Type B pancreatic cell (in vitro differentiated cells): Measurements from ENCODE around the gene STK26. TPM values are rescaled to one million over a fixed set of nuclear protein-coding genes. Genes with fewer than 3 reads are reported as not detected.
A peak's percentile ranks its signal among the peaks of the same experiment; 100 is the strongest.
"Not testable (repeated sequence)": the region's sequence is repeated elsewhere in the genome, so short reads cannot be mapped to it uniquely, and the experiment has no call there.

Source experiments
- DNase-seq: peaks from one replicate; pipeline ENCODE4 v3.0.0; 2021; ENCODE audit warnings: mixed read lengths; ENCODE audit not compliant: unreplicated experiment; ENCODE audit errors: extremely low spot score
- H3K27ac Mint-ChIP-seq: 2 replicates; pipeline ENCODE4 v1.8.0; 2021; ENCODE audit warnings: mild to moderate bottlenecking, mixed read lengths
- H3K27me3 Mint-ChIP-seq: 2 replicates; pipeline ENCODE4 v1.8.0; 2021; ENCODE audit warnings: mixed read lengths
- H3K36me3 Mint-ChIP-seq: 2 replicates; pipeline ENCODE4 v1.8.0; 2021; ENCODE audit warnings: mixed read lengths
- H3K4me1 Mint-ChIP-seq: one replicate; pipeline ENCODE4 v1.8.0; 2021; ENCODE audit warnings: mixed read lengths; ENCODE audit not compliant: unreplicated experiment
- H3K4me3 Mint-ChIP-seq: 2 replicates; pipeline ENCODE4 v1.8.0; 2021; ENCODE audit warnings: mild to moderate bottlenecking, mixed read lengths
- H3K9me3 Mint-ChIP-seq: 2 replicates; pipeline ENCODE4 v1.8.0; 2021; ENCODE audit warnings: mixed read lengths
- total RNA-seq: library from RNA; stranded (reverse); gene quantifications from 2 replicates; pipeline ENCODE4 v1.2.1, GENCODE V29; 2021; ENCODE audit warnings: low replicate concordance
- TF ChIP-seq, protein P1 (sequence below): fragments of 200-600 bp; sonication (generic); conservative IDR thresholded peaks from 2 replicates; pipeline ENCODE4 v1.5.0; 2021; ENCODE audit warnings: antibody characterized with exemption, mild to moderate bottlenecking

The STK26 gene
- total RNA-seq, 1 donor from 2014 or later, result 64.3 TPM

DNA sequence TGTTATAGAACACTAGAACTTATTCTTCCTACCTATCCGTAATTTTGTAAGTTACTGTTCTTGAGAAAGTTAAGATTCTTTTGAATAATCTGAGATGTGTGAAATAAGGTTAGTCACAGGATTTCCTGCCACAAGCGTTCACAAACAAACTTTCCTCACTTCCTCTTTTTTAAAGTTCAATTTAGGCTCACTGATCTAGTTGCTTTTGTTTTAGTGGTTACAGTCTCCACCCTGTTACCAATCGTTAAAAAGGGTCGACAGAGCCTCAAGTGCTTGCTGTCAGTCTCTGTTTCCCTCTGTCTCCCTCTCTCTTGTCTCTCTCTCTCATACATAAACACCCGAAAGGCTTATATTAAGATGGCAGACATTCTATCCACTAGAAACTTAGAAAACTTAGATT lies 35.9 kb upstream of the STK26 start:
- no peak for DNase-seq
- H3K4me1 Mint-ChIP-seq, result peaks cover 16% of the 10 kb centered on the region
- no peaks in the 10 kb centered on the region for H3K36me3 Mint-ChIP-seq
- TF ChIP-seq, protein P1, sequence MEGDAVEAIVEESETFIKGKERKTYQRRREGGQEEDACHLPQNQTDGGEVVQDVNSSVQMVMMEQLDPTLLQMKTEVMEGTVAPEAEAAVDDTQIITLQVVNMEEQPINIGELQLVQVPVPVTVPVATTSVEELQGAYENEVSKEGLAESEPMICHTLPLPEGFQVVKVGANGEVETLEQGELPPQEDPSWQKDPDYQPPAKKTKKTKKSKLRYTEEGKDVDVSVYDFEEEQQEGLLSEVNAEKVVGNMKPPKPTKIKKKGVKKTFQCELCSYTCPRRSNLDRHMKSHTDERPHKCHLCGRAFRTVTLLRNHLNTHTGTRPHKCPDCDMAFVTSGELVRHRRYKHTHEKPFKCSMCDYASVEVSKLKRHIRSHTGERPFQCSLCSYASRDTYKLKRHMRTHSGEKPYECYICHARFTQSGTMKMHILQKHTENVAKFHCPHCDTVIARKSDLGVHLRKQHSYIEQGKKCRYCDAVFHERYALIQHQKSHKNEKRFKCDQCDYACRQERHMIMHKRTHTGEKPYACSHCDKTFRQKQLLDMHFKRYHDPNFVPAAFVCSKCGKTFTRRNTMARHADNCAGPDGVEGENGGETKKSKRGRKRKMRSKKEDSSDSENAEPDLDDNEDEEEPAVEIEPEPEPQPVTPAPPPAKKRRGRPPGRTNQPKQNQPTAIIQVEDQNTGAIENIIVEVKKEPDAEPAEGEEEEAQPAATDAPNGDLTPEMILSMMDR, result no peak
- H3K27ac Mint-ChIP-seq, result peak overlapping the region; percentile 27
- H3K9me3 Mint-ChIP-seq, result no peaks in the 10 kb centered on the region
- H3K27me3 Mint-ChIP-seq, result peaks cover 10% of the 10 kb centered on the region
- no peak overlapping the region for H3K4me3 Mint-ChIP-seq

DNA sequence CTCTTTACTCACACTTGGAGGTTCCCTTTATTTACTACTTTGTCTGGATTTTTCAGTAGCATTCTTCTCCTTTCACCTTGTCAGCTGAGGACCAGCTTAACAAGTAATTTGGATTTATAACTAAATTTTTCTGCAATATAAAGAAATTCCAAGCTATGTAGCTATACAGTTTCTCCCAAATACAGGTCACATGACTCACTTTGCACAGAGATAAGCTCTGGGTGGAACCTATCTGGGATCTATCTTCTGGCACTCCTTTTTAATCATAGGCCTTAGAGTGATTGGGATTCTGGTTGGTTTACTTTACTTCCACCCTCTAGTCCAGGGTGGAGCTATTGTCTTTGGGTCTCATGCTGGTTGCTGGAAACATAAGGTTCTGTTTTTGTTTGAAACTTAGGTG lies 34.9 kb upstream of the STK26 start:
- no peak overlapping the region for H3K4me3 Mint-ChIP-seq
- H3K27me3 Mint-ChIP-seq, result peaks cover 10% of the 10 kb centered on the region
- TF ChIP-seq, protein P1, result no peak
- peaks cover 16% of the 10 kb centered on the region for H3K4me1 Mint-ChIP-seq
- no peaks in the 10 kb centered on the region for H3K36me3 Mint-ChIP-seq
- no peak overlapping the region for H3K27ac Mint-ChIP-seq
- no peak for DNase-seq
- no peaks in the 10 kb centered on the region for H3K9me3 Mint-ChIP-seq

GRCh38 chrX:132001127-132001526 lies 22.0 kb upstream of the STK26 start:
- Mint-ChIP-seq H3K27me3 (no peaks in the 10 kb centered on the region), H3K9me3 (no peaks in the 10 kb centered on the region), H3K27ac (peak overlapping the region; percentile 68), H3K4me3 (no peak overlapping the region), H3K36me3 (no peaks in the 10 kb centered on the region), H3K4me1 (peaks cover 7% of the 10 kb centered on the region)
- no peak for DNase-seq
- TF ChIP-seq, protein P1, result no peak

DNA sequence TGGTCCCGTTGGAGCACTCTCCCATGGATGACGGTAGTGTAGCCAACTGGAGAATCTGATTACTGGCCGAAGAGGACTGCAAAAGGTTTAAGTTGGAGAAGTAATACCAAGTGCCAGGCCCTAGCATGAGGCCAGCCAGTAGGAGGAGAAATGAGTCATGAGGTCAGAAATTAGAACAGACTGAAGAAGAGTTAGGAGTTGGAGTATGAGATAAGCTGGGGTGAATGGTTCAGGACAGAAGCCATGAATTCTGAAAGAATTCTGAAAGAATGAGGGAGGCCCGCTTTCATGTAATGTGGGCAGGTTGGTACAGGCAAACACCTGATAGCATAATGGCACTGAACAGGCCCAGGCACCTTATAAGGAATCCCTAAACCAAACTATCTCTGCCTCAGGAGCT lies 18.4 kb upstream of the STK26 start:
- no peaks in the 10 kb centered on the region for H3K36me3 Mint-ChIP-seq
- peak overlapping the region; percentile 66 for H3K27ac Mint-ChIP-seq
- H3K4me1 Mint-ChIP-seq, result peaks cover 12% of the 10 kb centered on the region
- TF ChIP-seq, protein P1, result no peak
- H3K27me3 Mint-ChIP-seq, result no peaks in the 10 kb centered on the region
- H3K9me3 Mint-ChIP-seq, result no peaks in the 10 kb centered on the region
- H3K4me3 Mint-ChIP-seq, result no peak overlapping the region
- no peak for DNase-seq

DNA sequence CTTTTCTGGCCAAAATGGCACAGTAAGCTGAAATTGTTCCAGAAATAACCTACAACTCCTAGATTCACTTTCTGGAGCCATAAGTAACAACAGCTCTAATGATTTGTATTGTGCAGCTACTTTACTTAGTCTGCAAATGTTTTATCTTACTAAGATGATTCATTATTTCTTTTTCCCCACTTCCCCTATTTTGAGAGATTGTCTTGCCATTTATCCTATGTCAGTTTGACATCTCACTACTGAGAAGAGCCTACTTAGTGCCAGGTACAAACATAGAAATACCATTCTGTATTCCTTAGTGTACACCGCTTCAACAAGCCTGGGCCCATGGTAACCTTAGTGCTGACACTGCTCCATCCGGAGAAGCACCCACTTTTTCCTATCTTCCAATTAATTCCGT lies 13.8 kb upstream of the STK26 start:
- no peak overlapping the region for H3K4me3 Mint-ChIP-seq
- H3K9me3 Mint-ChIP-seq, result no peaks in the 10 kb centered on the region
- H3K27me3 Mint-ChIP-seq, result no peaks in the 10 kb centered on the region
- no peaks in the 10 kb centered on the region for H3K36me3 Mint-ChIP-seq
- no peak overlapping the region for H3K27ac Mint-ChIP-seq
- TF ChIP-seq, protein P1, result no peak
- H3K4me1 Mint-ChIP-seq, result peaks cover 8% of the 10 kb centered on the region
- DNase-seq, result no peak

DNA sequence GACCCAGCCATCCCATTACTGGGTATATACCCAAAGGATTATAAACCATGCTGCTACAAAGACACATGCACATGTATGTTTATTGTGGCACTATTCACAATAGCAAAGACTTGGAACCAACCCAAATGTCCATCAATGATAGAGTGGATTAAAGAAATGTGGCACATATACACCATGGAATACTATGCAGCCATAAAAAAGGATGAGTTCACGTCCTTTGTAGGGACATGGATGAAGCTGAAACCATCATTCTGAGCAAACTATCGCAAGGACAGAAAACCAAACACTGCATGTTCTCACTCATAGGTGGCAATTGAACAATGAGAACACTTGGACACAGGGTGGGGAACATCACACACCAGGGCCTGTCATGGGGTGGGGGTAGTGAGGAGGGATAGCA lies 12.9 kb upstream of the STK26 start:
- H3K27me3 Mint-ChIP-seq, H3K9me3 Mint-ChIP-seq, H3K4me1 Mint-ChIP-seq, H3K36me3 Mint-ChIP-seq, DNase-seq, H3K27ac Mint-ChIP-seq, H3K4me3 Mint-ChIP-seq: not testable (repeated sequence)
